ENCODE data around the gene SNAPC2. TPM values are rescaled to one million over a fixed set of nuclear protein-coding genes. Genes with fewer than 3 reads are reported as not detected.
A peak's percentile ranks its signal among the peaks of the same experiment; 100 is the strongest.

The SNAPC2 gene
- polyA plus RNA-seq, 1 of the 3 experiments (the other 2 are of a cell fraction) = 38.7 TPM

- H3K9ac ChIP-seq = peak overlapping the region; percentile 73
- peaks cover 18% of the 10 kb centered on the region for H4K20me1 ChIP-seq (ENCODE audit: insufficient read depth)
- TF ChIP-seq FOXM1 (IDR thresholded peaks at IDR 0.05; ENCODE audit: low read depth) = no peak
- TF ChIP-seq MXI1 (IDR thresholded peaks at IDR 0.05; ENCODE audit: low read depth, low read length) = peak; percentile 62; the same call in 1 of the 2 replicates
- 0 out of 2 replicates have a peak, but pooled peaks have one; percentile 38 for TF ChIP-seq GATA2 (CRISPR knock-in tag; IDR thresholded peaks at IDR 0.05)
- no peak for TF ChIP-seq JUND (IDR thresholded peaks at IDR 0.05)
- TF ChIP-seq NRF1 (IDR thresholded peaks at IDR 0.05; ENCODE audit: low read depth, low read length) = 0 out of 2 replicates have a peak, but pooled peaks have one; percentile 6
- 0 out of 4 replicates have a peak, but pooled peaks of 1 of the 2 experiments have one; percentile 8 for TF ChIP-seq EP300 (IDR thresholded peaks at IDR 0.05; ENCODE audit: borderline replicate concordance in 1 of 2, low read depth in 1 of 2, low read length in 1 of 2)
- no peak for TF ChIP-seq FOXJ3 (CRISPR knock-in tag; IDR thresholded peaks at IDR 0.05)
- TF ChIP-seq, protein P1, sequence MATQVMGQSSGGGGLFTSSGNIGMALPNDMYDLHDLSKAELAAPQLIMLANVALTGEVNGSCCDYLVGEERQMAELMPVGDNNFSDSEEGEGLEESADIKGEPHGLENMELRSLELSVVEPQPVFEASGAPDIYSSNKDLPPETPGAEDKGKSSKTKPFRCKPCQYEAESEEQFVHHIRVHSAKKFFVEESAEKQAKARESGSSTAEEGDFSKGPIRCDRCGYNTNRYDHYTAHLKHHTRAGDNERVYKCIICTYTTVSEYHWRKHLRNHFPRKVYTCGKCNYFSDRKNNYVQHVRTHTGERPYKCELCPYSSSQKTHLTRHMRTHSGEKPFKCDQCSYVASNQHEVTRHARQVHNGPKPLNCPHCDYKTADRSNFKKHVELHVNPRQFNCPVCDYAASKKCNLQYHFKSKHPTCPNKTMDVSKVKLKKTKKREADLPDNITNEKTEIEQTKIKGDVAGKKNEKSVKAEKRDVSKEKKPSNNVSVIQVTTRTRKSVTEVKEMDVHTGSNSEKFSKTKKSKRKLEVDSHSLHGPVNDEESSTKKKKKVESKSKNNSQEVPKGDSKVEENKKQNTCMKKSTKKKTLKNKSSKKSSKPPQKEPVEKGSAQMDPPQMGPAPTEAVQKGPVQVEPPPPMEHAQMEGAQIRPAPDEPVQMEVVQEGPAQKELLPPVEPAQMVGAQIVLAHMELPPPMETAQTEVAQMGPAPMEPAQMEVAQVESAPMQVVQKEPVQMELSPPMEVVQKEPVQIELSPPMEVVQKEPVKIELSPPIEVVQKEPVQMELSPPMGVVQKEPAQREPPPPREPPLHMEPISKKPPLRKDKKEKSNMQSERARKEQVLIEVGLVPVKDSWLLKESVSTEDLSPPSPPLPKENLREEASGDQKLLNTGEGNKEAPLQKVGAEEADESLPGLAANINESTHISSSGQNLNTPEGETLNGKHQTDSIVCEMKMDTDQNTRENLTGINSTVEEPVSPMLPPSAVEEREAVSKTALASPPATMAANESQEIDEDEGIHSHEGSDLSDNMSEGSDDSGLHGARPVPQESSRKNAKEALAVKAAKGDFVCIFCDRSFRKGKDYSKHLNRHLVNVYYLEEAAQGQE (IDR thresholded peaks at IDR 0.05; ENCODE audit: low read depth, low read length) = no peak
- TF ChIP-seq, protein P2, sequence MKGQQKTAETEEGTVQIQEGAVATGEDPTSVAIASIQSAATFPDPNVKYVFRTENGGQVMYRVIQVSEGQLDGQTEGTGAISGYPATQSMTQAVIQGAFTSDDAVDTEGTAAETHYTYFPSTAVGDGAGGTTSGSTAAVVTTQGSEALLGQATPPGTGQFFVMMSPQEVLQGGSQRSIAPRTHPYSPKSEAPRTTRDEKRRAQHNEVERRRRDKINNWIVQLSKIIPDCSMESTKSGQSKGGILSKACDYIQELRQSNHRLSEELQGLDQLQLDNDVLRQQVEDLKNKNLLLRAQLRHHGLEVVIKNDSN (IDR thresholded peaks at IDR 0.05; ENCODE audit: borderline replicate concordance, low read depth) = no peak
- TF ChIP-seq CHD2 (IDR thresholded peaks at IDR 0.05; ENCODE audit: low read length, partially characterized antibody) = peak; percentile 15
- TF ChIP-seq RCOR1 (IDR thresholded peaks at IDR 0.05; ENCODE audit: low read length) = no peak
- no peak for TF ChIP-seq TCF12 (IDR thresholded peaks at IDR 0.05)
- H3K4me2 ChIP-seq = peak overlapping the region; percentile 90
- peak overlapping the region in 1 of 2 experiments; percentile 45; a peak in 1 of 4 replicates for H3K4me3 ChIP-seq (ENCODE audit: low read depth in 2 of 2, low read length in 1 of 2)
- CTCF ChIA-PET = interaction anchor here (0.9 to 6.7 kb wide), 6 partner anchors 9 to 74 kb away, joined by 3 to 69 read pairs (median 15); partner anchors contain the start of genes SNAPC2 and TIMM44
- POLR2A ChIA-PET = interaction anchor here (1.1 to 1.6 kb wide), 3 partner anchors 8 to 15 kb away, joined by 3 to 15 read pairs (median 4); partner anchors contain the start of genes SNAPC2 and TIMM44
- H3F3A ChIP-seq (replicated peaks; ENCODE audit: insufficient read depth) = peaks cover 37% of the 10 kb centered on the region
- H2AFZ ChIP-seq (ENCODE audit: low read depth) = no peak overlapping the region
- H3K9me2 ChIP-seq = no peaks in the 10 kb centered on the region
- DNase-seq = peak; percentile 72
- peaks cover 16 to 32% of the 10 kb centered on the region in 2 experiments for H3K36me3 ChIP-seq (replicated peaks in 1 of 2; ENCODE audit: control insufficient read depth in 1 of 2, insufficient read depth in 2 of 2, low read length in 1 of 2)
- H3K4me1 ChIP-seq (ENCODE audit: control insufficient read depth in 1 of 2, insufficient read depth in 2 of 2, low read depth in 1 of 2, low read length in 1 of 2) = peaks cover 38 to 48% of the 10 kb centered on the region in 2 experiments
- H3K27ac ChIP-seq (ENCODE audit: low read depth in 2 of 2, low read length in 1 of 2) = peak overlapping the region; percentile 91 to 99
- WGBS (ENCODE audit: low lambda C conversion rate) = 24% methylated on average over 9 of the region's 9 CpGs
- no peaks in the 10 kb centered on the region for H3K27me3 ChIP-seq (ENCODE audit: insufficient read depth)
- peaks cover 9% of the 10 kb centered on the region; the same call in 1 of the 2 replicates for H3K79me2 ChIP-seq (ENCODE audit: insufficient read depth)
- no peaks in the 10 kb centered on the region for H3K9me3 ChIP-seq
Observed at GRCh38 chr19:7928334-7928706, 8.2 kb downstream of the SNAPC2 start.
